TTC549 (cell line): ENCODE results near the gene ZNF507.
"Not testable (repeated sequence)": the region's sequence is repeated elsewhere in the genome, so short reads cannot be mapped to it uniquely, and the experiment has no call there.

Experiments
- FAIRE-seq: peaks from 2 replicates; lab custom pipeline; 2012; peaks lifted over from hg19 to GRCh38; lab: Jason Lieb, UNC

The ZNF507 gene

GRCh38 chr19:32415246-32415645 is 69.8 kb downstream of the ZNF507 start:
- FAIRE-seq: no peak

DNA sequence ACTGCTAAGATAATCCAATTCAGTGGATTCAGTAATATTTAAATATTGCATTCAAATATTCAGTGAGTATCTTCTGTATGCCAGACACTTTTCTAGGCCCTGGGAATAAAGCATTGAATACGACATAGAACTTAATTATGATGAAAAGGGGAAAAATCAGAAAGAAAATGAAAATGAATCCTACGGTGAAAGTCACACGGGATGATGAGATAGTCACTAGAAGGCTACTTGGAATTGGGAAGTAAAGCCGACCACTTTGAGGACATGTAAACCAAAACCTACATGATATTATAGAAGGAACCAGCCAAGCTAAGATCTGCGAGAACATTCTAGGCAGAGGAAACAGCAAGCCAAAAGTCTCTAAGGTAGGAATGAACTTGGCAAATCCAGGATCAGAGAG is 70.3 kb downstream of the ZNF507 start:
- FAIRE-seq: no peak

DNA sequence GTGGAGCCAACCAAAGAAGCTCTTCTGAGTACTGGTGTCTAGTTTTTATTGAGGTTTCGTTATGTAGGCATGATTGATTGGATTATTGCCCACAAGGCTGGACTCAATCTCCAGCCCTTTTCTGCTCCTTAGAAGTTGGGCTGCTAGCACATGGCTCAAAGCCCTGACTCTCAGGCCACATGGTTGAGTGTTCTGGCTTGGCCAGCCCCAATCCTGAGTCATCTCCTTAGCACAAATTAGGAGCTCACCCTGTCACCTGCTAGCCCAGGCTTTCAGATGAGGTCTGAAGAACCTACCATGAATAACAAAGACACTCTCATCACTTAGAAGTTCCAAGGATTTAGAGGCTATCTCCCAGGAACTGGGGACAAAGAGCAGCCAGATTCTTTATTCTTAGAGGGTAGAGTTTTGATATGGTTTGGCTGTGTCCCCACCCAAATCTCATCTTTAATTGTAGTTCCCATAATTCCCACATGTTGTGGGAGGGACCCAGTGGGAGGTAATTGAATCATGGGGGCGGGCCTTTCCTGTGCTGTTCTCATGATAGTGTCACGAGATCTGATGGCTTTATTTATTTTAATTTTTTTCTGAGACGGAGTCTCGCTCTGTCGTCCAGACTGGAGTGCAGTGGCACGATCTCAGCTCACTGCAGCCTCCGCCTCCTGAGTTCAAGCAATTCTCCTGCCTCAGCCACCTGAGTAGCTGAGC is 71.5 kb downstream of the ZNF507 start:
- FAIRE-seq: no peak

- FAIRE-seq: no peak
These were observed 72.7 kb downstream of the ZNF507 start for GRCh38 chr19:32418155-32418554.

GRCh38 chr19:32421589-32422361 is 76.4 kb downstream of the ZNF507 start:
- FAIRE-seq: no peak

DNA sequence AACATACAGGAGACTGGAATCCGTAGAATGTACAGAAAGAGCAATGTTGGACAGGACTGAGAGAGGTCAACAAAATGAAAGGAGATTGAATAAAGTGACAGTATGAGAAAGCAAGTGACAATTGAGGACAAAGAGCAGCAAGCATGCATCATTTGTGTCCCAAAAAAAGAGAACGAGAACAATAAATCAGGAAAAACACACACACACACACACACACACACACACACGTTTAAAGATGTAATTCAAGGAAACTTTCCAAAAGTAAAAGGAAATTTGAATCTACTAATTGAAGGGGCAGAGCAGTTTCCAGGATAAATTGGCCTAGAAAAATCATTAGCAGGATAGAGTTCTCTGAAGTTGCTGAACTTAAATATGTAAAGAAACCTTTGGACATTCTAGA is 77.0 kb downstream of the ZNF507 start:
- no peak for FAIRE-seq

DNA sequence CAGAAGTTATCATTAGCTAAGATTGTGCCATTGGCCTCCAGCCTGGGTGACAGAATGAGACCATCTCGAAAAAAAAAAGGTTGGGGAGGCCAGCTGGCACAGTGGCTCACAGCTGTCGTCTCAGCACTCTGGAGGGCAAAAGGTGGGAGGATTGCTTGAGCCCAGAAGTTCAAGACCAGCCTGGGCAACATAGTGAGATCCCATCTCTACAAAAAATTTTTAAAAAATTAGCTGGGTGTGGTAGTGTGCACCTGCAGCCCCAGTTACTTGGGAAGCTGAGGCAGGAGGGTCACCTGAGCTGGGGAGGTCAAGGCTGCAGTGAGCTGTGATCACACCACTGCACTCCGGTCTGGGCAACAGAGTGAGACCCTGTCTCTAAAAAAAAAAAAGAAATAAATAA is 78.5 kb downstream of the ZNF507 start:
- not testable (repeated sequence) for FAIRE-seq

- no peak for FAIRE-seq
These were observed 82.1 kb downstream of the ZNF507 start for GRCh38 chr19:32427536-32427935.

DNA sequence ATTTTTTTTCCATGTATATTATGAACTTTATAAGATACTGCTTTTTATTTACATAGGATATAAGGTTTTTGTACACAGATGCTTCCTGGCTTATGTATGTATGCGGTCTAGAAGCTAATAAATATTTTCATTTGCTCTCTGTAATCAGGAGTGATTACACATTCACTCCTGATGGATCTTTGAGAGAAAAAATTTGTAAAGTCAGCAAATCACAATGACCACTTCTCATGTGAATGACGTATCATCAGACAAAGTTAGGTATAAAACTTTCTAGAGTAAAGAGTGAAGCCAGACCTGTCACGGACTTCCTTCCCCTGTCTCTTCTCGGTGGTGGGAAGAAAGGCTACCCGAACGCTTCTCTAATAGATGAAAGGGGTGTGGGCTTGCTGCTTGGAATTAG is 91.3 kb downstream of the ZNF507 start:
- no peak for FAIRE-seq

DNA sequence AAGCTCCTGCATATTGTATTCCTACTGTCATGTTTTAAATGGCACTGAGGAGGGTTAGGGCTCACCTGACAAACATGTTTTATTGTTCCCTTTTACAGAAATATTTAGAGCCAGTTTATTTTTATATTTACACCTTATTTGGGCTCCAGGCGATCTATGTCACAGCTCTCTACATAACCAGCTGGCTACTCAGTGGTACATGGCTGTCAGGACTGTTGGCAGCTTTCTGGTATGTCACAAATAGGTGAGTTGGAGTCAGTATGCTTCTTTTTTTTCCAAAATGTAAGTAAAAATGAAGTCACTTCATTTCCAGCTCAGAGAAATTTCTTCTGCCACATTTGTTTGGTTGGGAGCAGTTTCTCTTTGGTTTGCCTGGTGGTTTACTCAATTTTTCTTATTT is 91.7 kb downstream of the ZNF507 start:
- FAIRE-seq: no peak
